GM18951 (cell line): ENCODE data around the gene PLXNA1.

Source experiments
- POLR2A ChIP-seq: IDR thresholded peaks from 4 replicates; pipeline ENCODE4 v1.6.1; 2011; ENCODE audit warnings: mild to moderate bottlenecking; ENCODE audit not compliant: insufficient read length, insufficient read depth; ENCODE audit errors: extremely low read depth
- in situ Hi-C: fragments of 300-500 bp; cut with MboI; formaldehyde crosslinking; loops from one replicate; pipeline ENCODE4 v1.12.0; 2022; ENCODE audit warnings: low sequenced_read_pairs, mixed read lengths, inconsistent platforms; ENCODE audit not compliant: unreplicated experiment

The PLXNA1 gene

DNA sequence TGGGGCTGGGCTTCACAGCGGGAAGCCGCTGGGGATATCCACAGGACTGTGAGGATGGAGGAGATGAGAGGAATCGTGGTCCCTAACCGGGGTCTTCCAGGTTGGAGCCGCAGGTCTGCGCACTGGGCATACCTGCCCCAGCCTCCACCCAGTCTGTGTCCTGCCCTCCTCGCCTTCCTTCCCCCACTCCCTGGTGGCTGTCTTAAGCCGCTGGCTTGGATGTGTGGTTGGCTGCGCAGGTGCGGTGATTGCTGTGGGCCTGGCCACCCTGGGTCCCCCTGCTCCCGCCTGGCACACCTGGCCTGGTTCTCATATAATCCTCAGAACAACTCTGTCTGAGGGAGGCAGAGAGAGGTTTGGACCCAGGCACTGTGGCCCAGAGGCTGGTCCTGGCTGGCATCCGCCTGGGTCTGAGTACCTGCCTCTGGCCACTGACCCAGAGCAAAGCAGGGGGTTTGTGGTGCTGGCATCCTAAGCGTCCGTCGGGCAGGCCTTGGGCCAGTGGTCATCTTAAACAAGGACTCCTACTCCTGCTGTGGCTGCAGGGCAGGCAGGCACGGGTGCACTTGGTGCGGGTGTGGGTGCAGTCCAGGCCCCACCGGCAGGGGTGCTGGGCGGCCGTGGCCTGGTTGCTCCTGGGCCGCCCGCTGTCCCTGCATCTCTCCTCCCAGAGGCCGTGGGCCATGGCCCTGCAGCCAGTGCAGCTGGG is 18.7 kb downstream of the PLXNA1 start:
- TF ChIP-seq POLR2A: no peak
- in situ Hi-C loops: no loop called here

DNA sequence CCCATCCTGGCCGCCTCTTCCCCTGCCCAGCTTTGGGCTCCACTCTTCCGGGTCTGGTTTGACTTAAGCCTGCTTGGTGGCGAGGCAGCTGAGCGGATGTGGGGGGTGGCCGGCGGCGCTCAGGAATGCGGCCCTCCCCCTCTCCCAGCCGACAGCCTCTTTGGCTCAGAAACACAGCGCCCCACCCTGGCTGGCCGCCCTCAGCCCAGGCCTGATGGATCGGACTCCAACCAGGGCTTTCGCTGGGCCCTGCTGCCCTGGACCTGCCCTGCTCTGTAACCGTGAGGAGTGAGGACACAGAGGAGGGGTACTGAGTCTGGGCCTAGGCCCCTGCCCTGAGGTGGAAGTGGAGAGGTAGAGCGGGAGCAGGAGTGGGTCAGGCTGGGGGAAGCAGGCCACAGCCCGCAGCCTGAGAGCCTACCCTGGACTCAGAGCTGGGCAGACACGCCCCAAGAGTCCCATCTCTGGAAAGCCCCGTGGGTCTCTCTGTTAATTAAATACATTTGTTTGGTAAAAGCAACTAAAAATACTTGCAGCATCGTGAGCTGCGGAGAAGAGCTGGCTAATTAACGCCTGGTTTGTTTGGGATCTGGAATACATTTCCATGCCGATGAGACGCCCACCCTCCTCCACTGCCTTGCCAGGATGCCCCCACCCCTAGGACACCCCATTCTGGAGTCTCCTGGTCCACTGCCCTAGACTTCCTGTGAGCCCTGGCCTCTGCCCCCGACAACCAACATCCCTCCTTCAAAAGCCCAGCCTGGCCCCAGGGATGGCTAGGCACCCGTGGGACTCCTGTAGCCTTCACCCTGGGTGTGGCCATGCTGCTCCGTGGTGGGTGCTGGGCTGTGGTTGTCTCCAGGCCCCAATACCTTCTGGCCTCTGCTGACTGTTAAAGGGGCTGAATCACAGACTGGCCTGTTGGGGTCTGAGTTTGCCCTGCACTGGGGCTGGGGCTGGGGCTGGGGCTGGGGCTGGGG is 19.6 kb downstream of the PLXNA1 start:
- TF ChIP-seq POLR2A: no peak
- in situ Hi-C loops: no loop called here

DNA sequence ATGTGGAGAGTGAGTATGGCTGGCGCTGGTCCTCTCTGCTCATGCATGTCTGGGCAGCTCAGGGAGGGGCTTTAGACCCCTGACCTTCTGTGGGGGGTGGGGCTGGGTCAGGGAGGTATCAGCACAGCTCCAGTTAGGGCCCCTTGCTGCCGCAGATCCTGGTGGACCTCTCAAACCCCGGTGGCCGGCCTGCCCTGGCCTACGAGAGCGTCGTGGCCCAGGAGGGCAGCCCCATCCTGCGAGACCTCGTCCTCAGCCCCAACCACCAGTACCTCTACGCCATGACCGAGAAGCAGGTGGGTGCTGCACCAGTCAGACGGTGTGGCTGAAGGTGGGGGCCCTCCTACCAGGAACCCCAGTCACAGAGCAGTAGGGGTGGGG is 20.2 kb downstream of the PLXNA1 start:
- no peak for TF ChIP-seq POLR2A
- in situ Hi-C loops: no loop called here

GRCh38 chr3:127003601-127004280 is 20.8 kb downstream of the PLXNA1 start:
- no peak for TF ChIP-seq POLR2A
- in situ Hi-C loops: no loop called here

GRCh38 chr3:127004641-127005397 is 21.9 kb downstream of the PLXNA1 start:
- in situ Hi-C loops: no loop called here
- no peak for TF ChIP-seq POLR2A

- no peak for TF ChIP-seq POLR2A
- in situ Hi-C loops: no loop called here
Measured at GRCh38 chr3:127005864-127006500, 23.1 kb downstream of the PLXNA1 start.

- in situ Hi-C loops: no loop called here
- TF ChIP-seq POLR2A: no peak
Measured at GRCh38 chr3:127006781-127007436, 24.0 kb downstream of the PLXNA1 start.

DNA sequence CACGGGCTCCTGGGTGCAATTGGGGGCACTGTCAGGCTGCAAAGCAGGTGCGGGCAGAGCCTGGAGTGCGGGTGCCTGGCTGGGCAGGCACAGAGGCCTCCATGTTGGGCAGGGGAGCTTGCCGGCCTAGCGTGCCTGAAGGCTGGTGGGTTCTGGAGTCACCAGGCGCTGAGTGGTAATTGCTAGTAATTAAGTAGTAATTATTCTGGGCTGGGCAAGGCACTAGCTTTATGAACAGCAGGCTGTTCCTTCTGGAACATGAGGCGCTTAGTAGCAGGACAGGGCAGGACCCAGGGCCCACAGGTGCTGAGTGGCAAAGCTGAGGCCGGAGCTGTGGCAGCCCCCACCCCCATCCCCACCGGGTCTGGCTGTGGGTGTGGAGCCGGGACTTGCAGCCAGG is 25.3 kb downstream of the PLXNA1 start:
- in situ Hi-C loops: no loop called here
- TF ChIP-seq POLR2A: no peak

DNA sequence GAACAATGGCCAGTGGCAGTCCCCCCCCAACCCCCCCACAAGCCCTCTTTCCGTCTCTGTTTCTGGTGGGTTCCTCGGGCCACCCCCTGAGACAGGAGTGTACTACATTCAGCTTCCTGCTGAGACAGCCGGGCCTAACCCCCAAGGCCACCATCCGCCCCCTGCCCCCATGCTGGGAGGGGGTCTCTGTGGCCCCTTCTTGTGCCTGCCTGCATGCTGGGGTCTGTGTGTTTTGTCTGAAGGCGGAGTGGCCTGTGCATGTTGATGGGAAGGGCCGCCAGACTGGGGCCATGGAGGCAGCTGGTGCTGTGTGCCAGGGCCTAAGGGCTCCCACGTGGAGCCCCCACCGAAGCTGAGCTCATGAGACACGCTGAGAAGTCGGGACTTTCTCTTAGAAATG is 26.6 kb downstream of the PLXNA1 start:
- in situ Hi-C loops: no loop called here
- TF ChIP-seq POLR2A: no peak

- in situ Hi-C loops: no loop called here
- TF ChIP-seq POLR2A: no peak
Measured at GRCh38 chr3:127011270-127011992, 28.5 kb downstream of the PLXNA1 start.

DNA sequence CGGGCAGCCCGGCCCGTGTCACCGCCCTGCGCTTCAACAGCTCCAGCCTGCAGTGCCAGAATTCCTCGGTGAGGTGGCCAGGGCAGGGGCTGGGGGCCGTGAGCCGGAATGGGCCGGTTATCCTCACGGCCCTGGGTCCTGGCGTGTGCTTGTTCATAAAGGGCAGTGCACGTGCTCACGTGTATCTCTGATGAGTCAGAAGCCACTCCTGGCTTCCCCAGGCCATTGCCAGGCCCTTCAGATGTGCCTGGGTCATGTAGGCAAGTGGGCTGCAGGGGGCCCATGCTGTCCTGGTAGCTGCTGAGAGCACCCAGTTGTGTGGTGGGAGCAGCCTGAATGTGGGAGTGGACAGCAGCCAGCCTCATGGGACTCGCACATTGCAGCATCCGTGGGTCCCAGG is 29.2 kb downstream of the PLXNA1 start:
- no peak for TF ChIP-seq POLR2A
- in situ Hi-C loops: no loop called here

DNA sequence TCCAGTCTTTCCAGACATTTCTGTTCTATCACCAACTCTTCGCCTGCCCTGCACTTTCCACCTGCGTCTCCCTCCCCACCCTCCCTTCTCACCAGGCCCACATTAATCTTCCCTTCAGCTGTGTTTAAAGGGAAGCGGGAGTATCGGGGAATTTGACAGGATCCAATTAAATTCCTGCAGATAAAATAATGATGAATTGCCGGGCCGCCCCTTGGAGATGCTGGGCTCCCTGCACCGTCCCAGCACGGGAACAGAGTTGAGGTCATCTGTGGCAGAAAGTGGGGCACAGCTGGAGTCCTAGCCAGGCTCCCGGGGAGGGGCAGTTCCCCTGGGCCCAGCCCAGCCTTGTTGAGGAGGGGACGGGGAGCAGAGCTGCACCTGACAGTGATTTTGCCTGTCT is 30.3 kb downstream of the PLXNA1 start:
- TF ChIP-seq POLR2A: no peak
- in situ Hi-C loops: no loop called here
